NCI-H2029 (cell line): ENCODE results near the gene XPR1.
A peak's percentile ranks its signal among the peaks of the same experiment; 100 is the strongest.
"Not testable (repeated sequence)": the region's sequence is repeated elsewhere in the genome, so short reads cannot be mapped to it uniquely, and the experiment has no call there.

Experiments
- DNase-seq: peaks from one replicate; lab custom pipeline; 2025; lab: John Stamatoyannopoulos, UW

XPR1 gene

GRCh38 chr1:180841415-180841814 is 209.6 kb downstream of the XPR1 start:
- no peak for DNase-seq

- no peak for DNase-seq
These were observed 210.2 kb downstream of the XPR1 start for GRCh38 chr1:180842052-180842451.

GRCh38 chr1:180842491-180843275 is 210.9 kb downstream of the XPR1 start:
- DNase-seq, result peak; percentile 54

- no peak for DNase-seq
These were observed 213.5 kb downstream of the XPR1 start for GRCh38 chr1:180845352-180845751.

- no peak for DNase-seq
These were observed 216.4 kb downstream of the XPR1 start for GRCh38 chr1:180848191-180848590.

GRCh38 chr1:180849031-180849775 is 217.4 kb downstream of the XPR1 start:
- DNase-seq, result peak; percentile 47

GRCh38 chr1:180851995-180852887 is 220.4 kb downstream of the XPR1 start:
- no peak for DNase-seq

GRCh38 chr1:180854001-180854400 is 222.2 kb downstream of the XPR1 start:
- no peak for DNase-seq

- no peak for DNase-seq
These were observed 222.6 kb downstream of the XPR1 start for GRCh38 chr1:180854456-180854855.

- not testable (repeated sequence) for DNase-seq
These were observed 226.3 kb downstream of the XPR1 start for GRCh38 chr1:180857947-180858725.

GRCh38 chr1:180859306-180859705 is 227.5 kb downstream of the XPR1 start:
- no peak for DNase-seq

GRCh38 chr1:180860535-180860934 is 228.7 kb downstream of the XPR1 start:
- DNase-seq, result no peak

- no peak for DNase-seq
These were observed 230.5 kb downstream of the XPR1 start for GRCh38 chr1:180862305-180862704.

GRCh38 chr1:180863158-180863775 is 231.4 kb downstream of the XPR1 start:
- peak; percentile 29 for DNase-seq

- peak; percentile 55 for DNase-seq
These were observed 250.1 kb downstream of the XPR1 start for GRCh38 chr1:180881806-180882509.

- no peak for DNase-seq
These were observed 252.9 kb downstream of the XPR1 start for GRCh38 chr1:180884588-180885300.

GRCh38 chr1:180886338-180886737 is 254.5 kb downstream of the XPR1 start:
- DNase-seq, result no peak

- DNase-seq, result no peak
These were observed 256.0 kb downstream of the XPR1 start for GRCh38 chr1:180887841-180888240.

GRCh38 chr1:180888870-180889269 is 257.0 kb downstream of the XPR1 start:
- no peak for DNase-seq

GRCh38 chr1:180889325-180889724 is 257.5 kb downstream of the XPR1 start:
- DNase-seq, result no peak
